Peyer's patch (tissue), 4 donors: ENCODE measurements around the gene CSGALNACT2. TPM values are rescaled to one million over a fixed set of nuclear protein-coding genes. Genes with fewer than 3 reads are reported as not detected.

Experiments used
- DNase-seq, 3 donors: peaks; one replicate each; pipeline ENCODE4 v3.0.0-alpha.2; 2017 to 2019
- H3K27ac ChIP-seq, 4 donors: fragments of 200-600 bp; sonication (generic); one replicate each; pipeline ENCODE4 v1.5.1; 2016 to 2019
- H3K27me3 ChIP-seq, 2 donors: fragments of 200-600 bp; sonication (generic); one replicate each; pipeline ENCODE4 v1.5.1; 2019
- H3K36me3 ChIP-seq, 3 donors: fragments of 200-600 bp; sonication (generic); one replicate each; pipeline ENCODE4 v1.5.1; 2016 to 2019
- H3K4me1 ChIP-seq, 4 donors: fragments of 200-600 bp; sonication (generic); one replicate each; pipeline ENCODE4 v1.5.1; 2016 to 2019
- H3K4me3 ChIP-seq, 4 donors: fragments of 200-600 bp; sonication (generic); 1 replicate in 3 of 4; 2 replicates in 1 of 4; pipeline ENCODE4 v1.5.1; 2016 to 2019; ENCODE audit warnings: mild to moderate bottlenecking in 1 of 4
- H3K9me3 ChIP-seq, 4 donors: fragments of 200-600 bp; sonication (generic); one replicate each; pipeline ENCODE4 v1.5.1; 2016 to 2019; ENCODE audit warnings: mild to moderate bottlenecking in 1 of 4
- CTCF ChIP-seq, 6 experiments: fragments of 450-650 bp in 4 of 6; fragments of 200-600 bp in 2 of 6; sonication (generic) in 1 of 6; IDR thresholded peaks; one replicate each; pipeline ENCODE4 v1.5.1; 2017 to 2019; ENCODE audit warnings: antibody characterized with exemption in 6 of 6, mild to moderate bottlenecking in 3 of 6, moderate library complexity in 1 of 6
- POLR2A ChIP-seq, 2 donors: fragments of 450-650 bp; IDR thresholded peaks; one replicate each; pipeline ENCODE4 v1.5.1; 2017; ENCODE audit warnings: antibody characterized with exemption in 2 of 2, mild to moderate bottlenecking in 2 of 2, moderate library complexity in 2 of 2
- total RNA-seq, 4 donors: library from RNA; depleted of rRNA; stranded (reverse); fragments of >200 nt; gene quantifications; one replicate each; pipeline ENCODE4 v1.1.0, GENCODE V29; 2016

CSGALNACT2 gene
- total RNA-seq, 4 donors from 2014 or later: 5.8 to 24.8 (median 7.9) TPM

DNA sequence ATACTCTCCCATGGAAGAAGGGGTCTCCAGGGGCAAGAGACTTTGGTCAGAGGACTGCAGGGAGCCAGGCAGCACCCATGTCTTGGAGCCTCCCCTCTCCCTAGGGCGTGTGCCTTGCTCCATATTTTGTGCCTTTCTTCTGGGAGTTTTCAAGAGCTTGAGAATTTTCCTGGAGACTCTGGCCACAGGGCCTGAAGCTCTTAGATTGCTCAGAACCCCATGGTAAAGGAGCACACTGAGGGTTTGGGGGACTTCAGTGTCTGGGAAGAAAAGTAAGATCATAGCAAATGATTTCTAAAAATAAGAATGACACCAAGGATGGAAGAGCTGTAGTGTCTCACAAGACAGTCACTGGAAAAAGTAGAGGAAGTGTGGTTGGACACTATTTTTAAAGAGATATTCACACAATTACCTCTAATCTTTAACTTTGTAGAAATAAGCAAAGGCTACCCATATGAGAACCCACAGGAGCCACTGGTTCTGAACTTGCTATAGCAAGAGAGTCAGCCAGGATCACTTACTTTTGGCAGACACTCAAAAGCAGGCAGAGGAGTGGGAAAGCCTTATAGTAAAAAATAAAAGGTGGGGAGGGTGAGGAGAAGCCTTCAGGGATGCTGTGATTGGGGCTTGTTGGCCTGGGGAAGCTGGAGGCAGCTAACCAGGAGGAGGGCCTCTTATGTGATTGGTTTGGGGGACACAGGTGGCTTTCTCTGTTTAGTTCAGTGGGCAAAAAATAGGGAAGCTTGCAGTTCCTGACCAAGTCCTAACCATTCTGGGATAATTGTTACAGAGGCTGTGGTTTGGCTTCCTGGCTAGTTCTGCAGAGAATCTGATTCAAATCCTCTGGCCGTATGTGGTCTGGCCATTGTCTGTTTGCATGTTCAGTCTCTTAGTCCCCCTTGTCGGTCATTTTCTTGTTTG lies 5.1 kb upstream of the CSGALNACT2 start:
- no peaks in the 10 kb centered on the region for H3K27me3 ChIP-seq
- H3K9me3 ChIP-seq: no peaks in the 10 kb centered on the region
- H3K36me3 ChIP-seq: no peaks in the 10 kb centered on the region
- H3K4me1 ChIP-seq: no peaks in the 10 kb centered on the region
- H3K4me3 ChIP-seq: no peak overlapping the region
- no peak overlapping the region for H3K27ac ChIP-seq
- TF ChIP-seq CTCF (IDR thresholded peaks at IDR 0.05) (no peak), POLR2A (IDR thresholded peaks at IDR 0.05) (no peak)
- no peak for DNase-seq

DNA sequence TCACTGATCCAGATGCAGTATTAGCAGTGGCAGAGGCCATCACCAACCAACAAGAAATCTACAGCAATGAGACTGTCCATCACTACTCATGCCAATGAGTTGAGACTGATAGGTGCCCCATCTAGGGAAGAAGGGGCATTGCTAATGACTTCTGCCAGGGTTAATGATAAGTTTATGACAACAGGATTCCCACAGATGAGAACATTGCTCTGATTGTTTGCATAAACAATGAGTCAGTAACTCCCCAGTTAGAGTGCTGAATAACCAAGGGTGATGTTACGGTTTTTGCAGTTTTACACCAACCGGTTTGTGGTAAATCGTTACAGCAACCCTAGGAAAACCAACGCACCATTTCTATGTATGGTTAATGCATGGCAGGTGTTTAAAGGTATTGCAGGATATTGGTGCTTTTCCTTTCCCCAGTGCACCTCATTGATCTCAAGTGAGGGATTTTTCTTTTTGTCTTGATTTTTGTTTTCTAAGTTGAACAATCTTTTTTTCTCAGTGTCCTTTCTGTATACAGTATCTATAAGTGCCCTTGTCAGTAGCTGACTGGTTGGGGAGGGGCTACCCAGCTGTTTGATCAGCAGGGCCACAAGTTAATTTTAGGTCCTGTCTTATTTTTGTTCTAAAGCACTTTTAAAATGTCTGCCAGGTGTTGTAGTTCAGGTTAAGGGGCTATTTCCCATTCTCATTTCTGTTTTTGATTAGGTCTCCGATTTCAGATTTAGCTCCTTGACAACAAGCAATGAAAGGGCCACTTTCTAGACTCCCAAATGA lies 3.9 kb upstream of the CSGALNACT2 start:
- H3K27me3 ChIP-seq: no peaks in the 10 kb centered on the region
- no peaks in the 10 kb centered on the region for H3K36me3 ChIP-seq

DNA sequence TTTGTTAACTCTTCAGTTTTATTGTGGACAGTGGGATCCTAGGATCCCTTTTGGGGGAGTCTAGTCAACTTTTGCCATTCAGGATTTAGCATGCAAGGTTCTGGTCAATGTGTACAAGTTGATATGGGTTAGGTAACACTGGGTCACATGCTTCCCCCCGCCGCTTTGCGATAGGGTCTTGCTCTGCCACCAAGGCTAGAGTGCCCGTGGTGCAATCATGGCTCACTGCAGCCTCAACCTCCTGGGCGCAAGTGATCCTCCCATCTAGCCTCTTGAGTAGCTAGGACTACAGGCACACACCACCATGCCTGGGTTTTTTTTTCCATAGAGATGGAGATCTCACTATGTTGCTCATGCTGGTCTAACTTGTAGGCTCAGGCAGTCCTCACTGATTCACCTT lies 3.2 kb upstream of the CSGALNACT2 start:
- no peaks in the 10 kb centered on the region for H3K27me3 ChIP-seq
- DNase-seq: no peak
- no peaks in the 10 kb centered on the region for H3K36me3 ChIP-seq
- no peaks in the 10 kb centered on the region for H3K9me3 ChIP-seq
- H3K4me3 ChIP-seq: no peak overlapping the region
- TF ChIP-seq POLR2A (IDR thresholded peaks at IDR 0.05): no peak
- no peak for TF ChIP-seq CTCF (IDR thresholded peaks at IDR 0.05)
- H3K4me1 ChIP-seq: peaks cover 0 to 8% (median 2%) of the 10 kb centered on the region in 4 donors
- H3K27ac ChIP-seq: no peak overlapping the region

More for the DNA sequence above, 3.9 kb upstream of the CSGALNACT2 start:
- Histone ChIP-seq H3K4me1 (peaks cover 0 to under 1% (median 0%) of the 10 kb centered on the region in 4 donors), H3K9me3 (no peaks in the 10 kb centered on the region), H3K4me3 (no peak overlapping the region), H3K27ac (no peak overlapping the region)
- DNase-seq: no peak
- no peak for TF ChIP-seq CTCF (IDR thresholded peaks at IDR 0.05)
- no peak for TF ChIP-seq POLR2A (IDR thresholded peaks at IDR 0.05)

DNA sequence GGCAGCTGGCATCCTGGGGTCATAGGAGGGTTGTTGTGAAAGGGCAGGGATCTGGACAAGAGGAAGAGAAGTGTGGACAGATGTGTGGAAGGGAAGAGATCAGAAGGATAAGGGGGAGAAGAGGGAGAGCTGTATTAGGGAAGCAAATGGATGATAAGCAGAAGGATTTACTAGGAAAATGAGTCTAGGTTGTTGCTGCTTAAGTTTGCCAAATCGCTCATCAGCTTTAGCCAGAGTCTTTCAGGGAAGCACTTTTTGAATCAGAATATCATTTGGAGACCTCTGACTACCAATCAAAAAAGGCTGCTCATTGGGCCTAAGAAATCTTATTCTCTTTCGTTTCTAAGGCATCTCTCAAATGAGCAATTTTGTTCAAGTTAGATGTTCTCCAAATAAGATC lies 2.6 kb upstream of the CSGALNACT2 start:
- Histone ChIP-seq H3K4me3 (no peak overlapping the region), H3K9me3 (no peaks in the 10 kb centered on the region), H3K27me3 (no peaks in the 10 kb centered on the region), H3K36me3 (no peaks in the 10 kb centered on the region), H3K27ac (no peak overlapping the region), H3K4me1 (peaks cover 0 to 12% (median 2%) of the 10 kb centered on the region in 4 donors)
- no peak for DNase-seq
- TF ChIP-seq CTCF (IDR thresholded peaks at IDR 0.05): no peak
- TF ChIP-seq POLR2A (IDR thresholded peaks at IDR 0.05): no peak

DNA sequence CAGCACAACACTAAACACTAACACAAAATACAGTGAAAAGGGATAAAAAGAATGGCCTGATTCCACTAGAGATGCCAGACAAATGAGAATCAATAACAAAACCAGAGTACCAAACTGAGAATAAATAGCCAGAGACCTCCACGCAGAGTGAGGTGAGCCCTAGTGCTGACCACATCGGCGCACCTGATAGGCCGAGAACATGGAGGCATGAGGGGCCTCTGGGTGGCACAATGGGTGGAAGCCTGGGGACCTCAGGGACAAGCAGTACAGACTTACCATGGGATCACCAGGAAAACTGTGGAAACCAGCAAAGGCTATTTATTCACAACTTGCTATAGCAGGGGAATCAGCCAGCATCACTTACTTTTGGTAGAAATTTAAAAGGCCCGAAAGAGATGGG lies 1.8 kb upstream of the CSGALNACT2 start:
- H3K4me3 ChIP-seq: no peak overlapping the region
- DNase-seq: no peak
- no peaks in the 10 kb centered on the region for H3K27me3 ChIP-seq
- H3K27ac ChIP-seq: no peak overlapping the region
- H3K4me1 ChIP-seq: peaks cover 0 to 16% (median 2%) of the 10 kb centered on the region in 4 donors
- TF ChIP-seq CTCF (IDR thresholded peaks at IDR 0.05) (no peak), POLR2A (IDR thresholded peaks at IDR 0.05) (no peak)
- H3K9me3 ChIP-seq: no peaks in the 10 kb centered on the region
- no peaks in the 10 kb centered on the region for H3K36me3 ChIP-seq
